ENCODE data around the gene GRHL3.

Gene GRHL3

GRCh38 chr1:24318615-24319311 is 394 bp upstream of the GRHL3 start:
- no peak for DNase-seq

GRCh38 chr1:24319962-24320361 is 805 bp downstream of the GRHL3 start:
- DNase-seq: no peak

- peak; percentile 58 for DNase-seq
These were observed 2.0 kb downstream of the GRHL3 start for GRCh38 chr1:24321126-24321525.

- DNase-seq: peak; percentile 86
These were observed 2.7 kb downstream of the GRHL3 start for GRCh38 chr1:24321697-24322469.

- no peak for DNase-seq
These were observed 3.5 kb downstream of the GRHL3 start for GRCh38 chr1:24322470-24323177.

- DNase-seq: no peak
These were observed 4.1 kb downstream of the GRHL3 start for GRCh38 chr1:24323281-24323680.

- no peak for DNase-seq
These were observed 5.7 kb downstream of the GRHL3 start for GRCh38 chr1:24324903-24325302.

- no peak for DNase-seq
These were observed 6.7 kb downstream of the GRHL3 start for GRCh38 chr1:24325587-24326449.

- DNase-seq: no peak
These were observed 8.3 kb downstream of the GRHL3 start for GRCh38 chr1:24327486-24327885.

- no peak for DNase-seq
These were observed 8.7 kb downstream of the GRHL3 start for GRCh38 chr1:24327891-24328290.

GRCh38 chr1:24329331-24329730 is 10.2 kb downstream of the GRHL3 start:
- DNase-seq: no peak

- no peak for DNase-seq
These were observed 10.8 kb downstream of the GRHL3 start for GRCh38 chr1:24329797-24330543.

GRCh38 chr1:24331961-24332673 is 13.0 kb downstream of the GRHL3 start:
- no peak for DNase-seq

GRCh38 chr1:24336075-24336474 is 16.9 kb downstream of the GRHL3 start:
- no peak for DNase-seq

- no peak for DNase-seq
These were observed 18.3 kb downstream of the GRHL3 start for GRCh38 chr1:24337455-24337854.

GRCh38 chr1:24338447-24338846 is 19.3 kb downstream of the GRHL3 start:
- DNase-seq: no peak

GRCh38 chr1:24339996-24340395 is 20.8 kb downstream of the GRHL3 start:
- no peak for DNase-seq

- DNase-seq: no peak
These were observed 21.6 kb downstream of the GRHL3 start for GRCh38 chr1:24340770-24341169.

GRCh38 chr1:24341260-24341659 is 22.1 kb downstream of the GRHL3 start:
- no peak for DNase-seq

GRCh38 chr1:24343412-24344089 is 24.4 kb downstream of the GRHL3 start:
- DNase-seq: no peak

Measured in activated CD4-positive, alpha-beta T cell treated with anti-CD3 and anti-CD28 coated beads, Interleukin-2, Interleukin-6, amounts not matched to agents 100 ng/mL and 50 ng/mL, durations not matched to agents 16 hours and 8 hours (primary cell).